ENCODE data around the gene RPE65. TPM values are rescaled to one million over a fixed set of nuclear protein-coding genes. Genes with fewer than 3 reads are reported as not detected.
A peak's percentile ranks its signal among the peaks of the same experiment; 100 is the strongest.
"Not testable (repeated sequence)": the region's sequence is repeated elsewhere in the genome, so short reads cannot be mapped to it uniquely, and the experiment has no call there.

The RPE65 gene
- not detected for total RNA-seq

- Mint-ChIP-seq H3K4me1 (ENCODE audit: low read depth) (no peaks in the 10 kb centered on the region), H3K27me3 (peaks cover 1% of the 10 kb centered on the region), H3K9me3 (no peaks in the 10 kb centered on the region), H3K27ac (no peak within 1 kb of the TSS), H3K36me3 (no peaks in the 10 kb centered on the region), H3K4me3 (no peak within 1 kb of the TSS)
- CTCF ChIA-PET = no interaction called here
- POLR2A ChIA-PET = no interaction called here
- no peak for DNase-seq
- intact Hi-C loops (cut with micrococcal nuclease) = no loop called here
Observed at GRCh38 chr1:68449901-68450300, at the start of gene RPE65. TSS of gene RPE65 (minus strand) at chr1:68449954. CDS start at chr1:68449905, 49 bp downstream.

- H3K4me3 Mint-ChIP-seq = peak overlapping the region; percentile 86
- POLR2A ChIA-PET = no interaction called here
- H3K36me3 Mint-ChIP-seq = no peaks in the 10 kb centered on the region
- intact Hi-C loops (cut with micrococcal nuclease) = loop anchor here (10.0 kb wide), 1 partner anchor 1857 kb away; the partner anchor contains the start of gene ANKRD13C
- H3K27ac Mint-ChIP-seq = no peak overlapping the region
- CTCF ChIA-PET = interaction anchor here (0.7 kb wide), 1 partner anchor 31 kb away, joined by 3 read pairs; no protein-coding TSS in a partner anchor
- H3K9me3 Mint-ChIP-seq = no peaks in the 10 kb centered on the region
- H3K4me1 Mint-ChIP-seq (ENCODE audit: low read depth) = peaks cover 19% of the 10 kb centered on the region
- DNase-seq = no peak
- peaks cover 8% of the 10 kb centered on the region for H3K27me3 Mint-ChIP-seq
Observed at GRCh38 chr1:68497358-68497698, 47.6 kb upstream of the RPE65 start.

DNA sequence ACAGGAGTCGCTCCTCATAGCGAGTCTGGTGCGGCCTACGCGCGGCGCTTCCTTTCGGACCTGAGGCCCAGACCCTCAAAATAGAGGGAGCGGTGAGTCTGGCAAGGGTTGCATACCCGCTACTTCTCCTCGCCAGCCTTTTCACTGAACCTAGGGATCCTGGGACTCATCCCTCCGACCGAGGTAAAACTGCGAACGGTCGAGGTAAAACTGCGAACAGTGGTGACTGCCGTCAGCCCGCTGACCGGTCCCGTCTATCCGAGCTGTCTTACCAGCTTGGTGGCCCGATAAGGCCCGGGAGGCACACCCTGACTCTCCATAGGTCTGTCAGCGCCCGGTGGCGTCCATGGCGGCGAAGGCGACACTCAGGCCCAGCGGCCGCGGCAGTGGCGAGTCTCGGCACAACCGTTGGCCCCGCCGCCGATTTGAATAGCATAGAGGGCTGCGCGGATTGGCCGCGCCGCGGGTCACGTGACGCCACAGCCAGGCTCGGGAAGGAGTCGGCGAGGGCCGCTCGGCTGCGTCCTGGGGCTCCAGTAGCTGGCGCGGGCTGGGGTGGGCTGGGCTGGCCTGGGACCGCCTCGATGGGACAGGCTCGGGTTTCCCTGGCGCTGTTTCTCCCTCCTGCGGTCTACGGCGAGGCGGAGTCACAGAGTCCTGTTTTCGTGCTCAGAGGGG lies 47.1 kb upstream of the RPE65 start, which contains the start of gene DEPDC1:
TSS of gene DEPDC1 (minus strand) at position 403 of the 678 bp plus-strand sequence. CDS start at position 320, 83 bp downstream.
- H3K27me3 Mint-ChIP-seq = peaks cover 8% of the 10 kb centered on the region
- peak within 1 kb of the TSS; percentile 86 for H3K4me3 Mint-ChIP-seq
- no peaks in the 10 kb centered on the region for H3K36me3 Mint-ChIP-seq
- ChIA-PET POLR2A (interaction anchor here (0.8 kb wide), 1 partner anchor 10 kb away, joined by 3 read pairs; no protein-coding TSS in a partner anchor), CTCF (interaction anchor here (0.7 kb wide), 1 partner anchor 31 kb away, joined by 3 read pairs; no protein-coding TSS in a partner anchor)
- DNase-seq = peak; percentile 87
- H3K9me3 Mint-ChIP-seq = no peaks in the 10 kb centered on the region
- intact Hi-C loops (cut with micrococcal nuclease) = loop anchor here (10.0 kb wide), 1 partner anchor 1858 kb away; the partner anchor contains the start of gene ANKRD13C
- H3K27ac Mint-ChIP-seq = no peak within 1 kb of the TSS
- H3K4me1 Mint-ChIP-seq (ENCODE audit: low read depth) = peaks cover 19% of the 10 kb centered on the region

GRCh38 chr1:68495968-68496679 lies 46.4 kb upstream of the RPE65 start:
- H3K9me3 Mint-ChIP-seq = no peaks in the 10 kb centered on the region
- no peak overlapping the region for H3K27ac Mint-ChIP-seq
- intact Hi-C loops (cut with micrococcal nuclease) = loop anchor here (10.0 kb wide), 1 partner anchor 1859 kb away; the partner anchor contains the start of gene ANKRD13C
- H3K36me3 Mint-ChIP-seq = no peaks in the 10 kb centered on the region
- H3K27me3 Mint-ChIP-seq = peaks cover 8% of the 10 kb centered on the region
- DNase-seq = no peak
- peaks cover 15% of the 10 kb centered on the region for H3K4me1 Mint-ChIP-seq (ENCODE audit: low read depth)
- POLR2A ChIA-PET = interaction anchor here (0.8 kb wide), 1 partner anchor 10 kb away, joined by 3 read pairs; no protein-coding TSS in a partner anchor
- CTCF ChIA-PET = no interaction called here
- peak overlapping the region; percentile 86 for H3K4me3 Mint-ChIP-seq

GRCh38 chr1:68495532-68495931 lies 45.8 kb upstream of the RPE65 start:
- DNase-seq = no peak
- Mint-ChIP-seq H3K27ac (no peak overlapping the region), H3K4me3 (peak overlapping the region; percentile 86), H3K9me3 (no peaks in the 10 kb centered on the region), H3K36me3 (no peaks in the 10 kb centered on the region), H3K4me1 (ENCODE audit: low read depth) (peaks cover 13% of the 10 kb centered on the region), H3K27me3 (peaks cover 8% of the 10 kb centered on the region)
- intact Hi-C loops (cut with micrococcal nuclease) = loop anchor here (10.0 kb wide), 1 partner anchor 1859 kb away; the partner anchor contains the start of gene ANKRD13C
- ChIA-PET CTCF (no interaction called here), POLR2A (no interaction called here)

DNA sequence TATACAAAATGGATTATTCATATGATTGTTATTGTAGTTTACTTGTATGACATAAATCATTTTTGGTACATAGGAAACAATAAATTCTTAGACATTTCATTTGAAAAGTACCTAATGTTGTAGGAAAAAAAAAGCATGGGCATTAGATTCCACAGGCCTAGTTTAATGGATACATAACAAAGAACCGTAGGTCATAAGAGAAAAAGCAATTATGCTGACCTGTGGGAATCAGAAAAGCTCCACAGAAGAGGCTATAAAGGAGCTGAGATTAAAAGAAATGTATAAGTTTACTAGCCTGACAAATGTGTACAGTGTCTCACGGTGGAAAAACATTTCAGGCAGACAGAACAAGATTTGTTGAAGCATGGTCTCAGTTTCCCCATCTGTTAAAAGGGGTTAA lies 43.4 kb upstream of the RPE65 start:
- peaks cover 8% of the 10 kb centered on the region for H3K27me3 Mint-ChIP-seq
- H3K9me3 Mint-ChIP-seq = peaks cover 2% of the 10 kb centered on the region
- POLR2A ChIA-PET = no interaction called here
- DNase-seq = no peak
- H3K4me3 Mint-ChIP-seq = no peak overlapping the region
- H3K4me1 Mint-ChIP-seq (ENCODE audit: low read depth) = peaks cover 12% of the 10 kb centered on the region
- CTCF ChIA-PET = no interaction called here
- intact Hi-C loops (cut with micrococcal nuclease) = loop anchor here (10.0 kb wide), 1 partner anchor 1862 kb away; the partner anchor contains the start of gene ANKRD13C
- H3K27ac Mint-ChIP-seq = no peak overlapping the region
- H3K36me3 Mint-ChIP-seq = peaks cover 4% of the 10 kb centered on the region

- H3K27me3 Mint-ChIP-seq; DNase-seq; H3K27ac Mint-ChIP-seq; H3K9me3 Mint-ChIP-seq; H3K36me3 Mint-ChIP-seq; H3K4me1 Mint-ChIP-seq (ENCODE audit: low read depth); H3K4me3 Mint-ChIP-seq; CTCF ChIA-PET; POLR2A ChIA-PET: not testable (repeated sequence)
- intact Hi-C loops (cut with micrococcal nuclease) = loop anchor here (10.0 kb wide), 1 partner anchor 1863 kb away; the partner anchor contains the start of gene ANKRD13C
Observed at GRCh38 chr1:68492255-68492654, 42.5 kb upstream of the RPE65 start.

- DNase-seq = no peak
- Mint-ChIP-seq H3K4me3 (no peak overlapping the region), H3K4me1 (ENCODE audit: low read depth) (no peaks in the 10 kb centered on the region), H3K27me3 (no peaks in the 10 kb centered on the region), H3K27ac (no peak overlapping the region), H3K9me3 (peaks cover 2% of the 10 kb centered on the region), H3K36me3 (peaks cover 4% of the 10 kb centered on the region)
- intact Hi-C loops (cut with micrococcal nuclease) = loop anchor here (10.0 kb wide), 1 partner anchor 1865 kb away; the partner anchor contains the start of gene ANKRD13C
- CTCF ChIA-PET = no interaction called here
- POLR2A ChIA-PET = no interaction called here
Observed at GRCh38 chr1:68490046-68490651, 40.4 kb upstream of the RPE65 start.

- H3K4me1 Mint-ChIP-seq (ENCODE audit: low read depth) = no peaks in the 10 kb centered on the region
- H3K36me3 Mint-ChIP-seq = peaks cover 4% of the 10 kb centered on the region
- POLR2A ChIA-PET = no interaction called here
- no peak for DNase-seq
- H3K27ac Mint-ChIP-seq = no peak overlapping the region
- H3K27me3 Mint-ChIP-seq = no peaks in the 10 kb centered on the region
- intact Hi-C loops (cut with micrococcal nuclease) = no loop called here
- H3K4me3 Mint-ChIP-seq = no peak overlapping the region
- peaks cover 2% of the 10 kb centered on the region for H3K9me3 Mint-ChIP-seq
- CTCF ChIA-PET = no interaction called here
Observed at GRCh38 chr1:68485431-68486022, 35.8 kb upstream of the RPE65 start.

DNA sequence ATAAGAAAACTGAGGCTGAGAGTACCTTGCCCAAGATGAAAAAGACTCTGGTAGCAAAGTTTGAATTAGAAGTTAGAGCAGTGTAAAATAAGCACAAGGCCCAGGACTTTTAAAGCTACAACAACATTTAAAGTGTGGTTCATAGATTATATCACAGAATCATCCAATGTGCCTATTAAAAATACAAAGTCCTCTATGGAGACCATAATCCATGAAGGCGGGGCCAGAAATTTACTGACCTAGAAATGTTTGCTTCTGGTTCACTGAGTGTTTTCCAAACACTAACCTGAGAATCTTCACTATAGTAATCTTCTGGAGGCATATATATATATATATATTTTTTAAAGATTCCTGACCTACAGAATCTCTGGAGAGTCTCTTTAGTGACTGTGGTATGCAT lies 34.9 kb upstream of the RPE65 start:
- no peaks in the 10 kb centered on the region for H3K27me3 Mint-ChIP-seq
- H3K36me3 Mint-ChIP-seq = peaks cover 4% of the 10 kb centered on the region
- no peaks in the 10 kb centered on the region for H3K9me3 Mint-ChIP-seq
- ChIA-PET POLR2A (no interaction called here), CTCF (no interaction called here)
- intact Hi-C loops (cut with micrococcal nuclease) = no loop called here
- H3K4me1 Mint-ChIP-seq (ENCODE audit: low read depth) = no peaks in the 10 kb centered on the region
- no peak overlapping the region for H3K4me3 Mint-ChIP-seq
- DNase-seq = no peak
- H3K27ac Mint-ChIP-seq = no peak overlapping the region

- H3K27ac Mint-ChIP-seq = no peak overlapping the region
- H3K4me1 Mint-ChIP-seq (ENCODE audit: low read depth) = no peaks in the 10 kb centered on the region
- peaks cover 7% of the 10 kb centered on the region for H3K36me3 Mint-ChIP-seq
- no peaks in the 10 kb centered on the region for H3K27me3 Mint-ChIP-seq
- ChIA-PET CTCF (no interaction called here), POLR2A (no interaction called here)
- H3K9me3 Mint-ChIP-seq = no peaks in the 10 kb centered on the region
- no peak overlapping the region for H3K4me3 Mint-ChIP-seq
- no peak for DNase-seq
- intact Hi-C loops (cut with micrococcal nuclease) = no loop called here
Observed at GRCh38 chr1:68481041-68481440, 31.3 kb upstream of the RPE65 start.

- Mint-ChIP-seq H3K27me3 (no peaks in the 10 kb centered on the region), H3K4me3 (no peak overlapping the region), H3K36me3 (peaks cover 7% of the 10 kb centered on the region), H3K9me3 (no peaks in the 10 kb centered on the region), H3K4me1 (ENCODE audit: low read depth) (no peaks in the 10 kb centered on the region), H3K27ac (no peak overlapping the region)
- ChIA-PET POLR2A (no interaction called here), CTCF (no interaction called here)
- DNase-seq = no peak
- intact Hi-C loops (cut with micrococcal nuclease) = no loop called here
Observed at GRCh38 chr1:68479501-68479900, 29.7 kb upstream of the RPE65 start.
